ENCODE results near the gene SLU7. TPM values are rescaled to one million over a fixed set of nuclear protein-coding genes. Genes with fewer than 3 reads are reported as not detected.
A peak's percentile ranks its signal among the peaks of the same experiment; 100 is the strongest.

The SLU7 gene
- total RNA-seq, 2 donors from 2014 or later = 33.2 to 53.7 TPM

GRCh38 chr5:160457252-160457651, 38.4 kb upstream of the SLU7 start:
- peaks cover 13% of the 10 kb centered on the region for H3K4me1 Mint-ChIP-seq
- H3K4me3 Mint-ChIP-seq = no peak overlapping the region
- H3K9me3 Mint-ChIP-seq = no peaks in the 10 kb centered on the region
- no peak overlapping the region for H3K27ac Mint-ChIP-seq
- no peak for ATAC-seq (replicated peaks)
- H3K27me3 Mint-ChIP-seq = peaks cover 5% of the 10 kb centered on the region
- no peaks in the 10 kb centered on the region for H3K36me3 Mint-ChIP-seq (ENCODE audit: low read depth)

GRCh38 chr5:160456480-160457177, 37.7 kb upstream of the SLU7 start:
- no peaks in the 10 kb centered on the region for H3K9me3 Mint-ChIP-seq
- H3K36me3 Mint-ChIP-seq (ENCODE audit: low read depth) = no peaks in the 10 kb centered on the region
- no peak for ATAC-seq (replicated peaks)
- no peak overlapping the region for H3K4me3 Mint-ChIP-seq
- H3K27ac Mint-ChIP-seq = no peak overlapping the region
- H3K27me3 Mint-ChIP-seq = peaks cover 5% of the 10 kb centered on the region
- H3K4me1 Mint-ChIP-seq = peaks cover 13% of the 10 kb centered on the region

- Mint-ChIP-seq H3K4me3 (no peak overlapping the region), H3K27ac (no peak overlapping the region), H3K4me1 (peaks cover 13% of the 10 kb centered on the region), H3K27me3 (peaks cover 5% of the 10 kb centered on the region), H3K36me3 (ENCODE audit: low read depth) (no peaks in the 10 kb centered on the region), H3K9me3 (no peaks in the 10 kb centered on the region)
- ATAC-seq (replicated peaks) = no peak
Measured at GRCh38 chr5:160455600-160455999, 36.7 kb upstream of the SLU7 start.

GRCh38 chr5:160453751-160454150, 34.9 kb upstream of the SLU7 start:
- peaks cover 6% of the 10 kb centered on the region for H3K4me1 Mint-ChIP-seq
- ATAC-seq (replicated peaks) = no peak
- peaks cover 5% of the 10 kb centered on the region for H3K27me3 Mint-ChIP-seq

GRCh38 chr5:160452795-160453194, 33.9 kb upstream of the SLU7 start:
- no peak for ATAC-seq (replicated peaks)
- Mint-ChIP-seq H3K27ac (no peak overlapping the region), H3K36me3 (ENCODE audit: low read depth) (no peaks in the 10 kb centered on the region), H3K9me3 (no peaks in the 10 kb centered on the region), H3K4me1 (peaks cover 5% of the 10 kb centered on the region), H3K4me3 (no peak overlapping the region), H3K27me3 (peaks cover 5% of the 10 kb centered on the region)

More at GRCh38 chr5:160453751-160454150, 34.9 kb upstream of the SLU7 start:
- Mint-ChIP-seq H3K9me3 (no peaks in the 10 kb centered on the region), H3K27ac (no peak overlapping the region), H3K36me3 (ENCODE audit: low read depth) (no peaks in the 10 kb centered on the region), H3K4me3 (no peak overlapping the region)

- no peaks in the 10 kb centered on the region for H3K9me3 Mint-ChIP-seq
- H3K4me3 Mint-ChIP-seq = no peak overlapping the region
- no peaks in the 10 kb centered on the region for H3K36me3 Mint-ChIP-seq (ENCODE audit: low read depth)
- peaks cover 5% of the 10 kb centered on the region for H3K27me3 Mint-ChIP-seq
- H3K27ac Mint-ChIP-seq = no peak overlapping the region
- no peak for ATAC-seq (replicated peaks)
- peaks cover 5% of the 10 kb centered on the region for H3K4me1 Mint-ChIP-seq
Measured at GRCh38 chr5:160452036-160452435, 33.2 kb upstream of the SLU7 start.

GRCh38 chr5:160451281-160451680, 32.4 kb upstream of the SLU7 start:
- ATAC-seq (replicated peaks) = no peak
- H3K9me3 Mint-ChIP-seq = no peaks in the 10 kb centered on the region
- H3K4me3 Mint-ChIP-seq = no peak overlapping the region
- no peak overlapping the region for H3K27ac Mint-ChIP-seq
- peaks cover 5% of the 10 kb centered on the region for H3K27me3 Mint-ChIP-seq
- peaks cover 5% of the 10 kb centered on the region for H3K4me1 Mint-ChIP-seq
- H3K36me3 Mint-ChIP-seq (ENCODE audit: low read depth) = no peaks in the 10 kb centered on the region

GRCh38 chr5:160450164-160450932, 31.5 kb upstream of the SLU7 start:
- Mint-ChIP-seq H3K27me3 (peaks cover 2% of the 10 kb centered on the region), H3K36me3 (ENCODE audit: low read depth) (no peaks in the 10 kb centered on the region), H3K9me3 (no peaks in the 10 kb centered on the region), H3K27ac (no peak overlapping the region), H3K4me1 (peaks cover 2% of the 10 kb centered on the region), H3K4me3 (no peak overlapping the region)
- ATAC-seq (replicated peaks) = peak; percentile 45

- Mint-ChIP-seq H3K4me1 (peaks cover 5% of the 10 kb centered on the region), H3K4me3 (no peak overlapping the region), H3K36me3 (ENCODE audit: low read depth) (no peaks in the 10 kb centered on the region), H3K27ac (no peak overlapping the region), H3K9me3 (no peaks in the 10 kb centered on the region), H3K27me3 (no peaks in the 10 kb centered on the region)
- no peak for ATAC-seq (replicated peaks)
Measured at GRCh38 chr5:160449458-160449857, 30.6 kb upstream of the SLU7 start.

- ATAC-seq (replicated peaks) = no peak
- Mint-ChIP-seq H3K27ac (peak overlapping the region; percentile 20), H3K4me1 (peaks cover 5% of the 10 kb centered on the region), H3K9me3 (no peaks in the 10 kb centered on the region), H3K36me3 (ENCODE audit: low read depth) (no peaks in the 10 kb centered on the region), H3K4me3 (no peak overlapping the region), H3K27me3 (no peaks in the 10 kb centered on the region)
Measured at GRCh38 chr5:160448886-160449285, 30.0 kb upstream of the SLU7 start.

GRCh38 chr5:160445751-160446150, 26.9 kb upstream of the SLU7 start:
- H3K9me3 Mint-ChIP-seq = no peaks in the 10 kb centered on the region
- no peak for ATAC-seq (replicated peaks)
- H3K4me3 Mint-ChIP-seq = no peak overlapping the region
- no peaks in the 10 kb centered on the region for H3K27me3 Mint-ChIP-seq
- H3K36me3 Mint-ChIP-seq (ENCODE audit: low read depth) = no peaks in the 10 kb centered on the region
- H3K27ac Mint-ChIP-seq = no peak overlapping the region
- peaks cover 5% of the 10 kb centered on the region for H3K4me1 Mint-ChIP-seq

GRCh38 chr5:160445132-160445531, 26.3 kb upstream of the SLU7 start:
- peak; percentile 28 for ATAC-seq (replicated peaks)
- H3K4me3 Mint-ChIP-seq = no peak overlapping the region
- H3K36me3 Mint-ChIP-seq (ENCODE audit: low read depth) = no peaks in the 10 kb centered on the region
- H3K9me3 Mint-ChIP-seq = no peaks in the 10 kb centered on the region
- no peaks in the 10 kb centered on the region for H3K27me3 Mint-ChIP-seq
- H3K27ac Mint-ChIP-seq = no peak overlapping the region
- peaks cover 5% of the 10 kb centered on the region for H3K4me1 Mint-ChIP-seq

- no peak for ATAC-seq (replicated peaks)
- H3K9me3 Mint-ChIP-seq = no peaks in the 10 kb centered on the region
- H3K27me3 Mint-ChIP-seq = no peaks in the 10 kb centered on the region
- peaks cover 5% of the 10 kb centered on the region for H3K4me1 Mint-ChIP-seq
- H3K36me3 Mint-ChIP-seq (ENCODE audit: low read depth) = no peaks in the 10 kb centered on the region
- H3K27ac Mint-ChIP-seq = peak overlapping the region; percentile 18
- H3K4me3 Mint-ChIP-seq = no peak overlapping the region
Measured at GRCh38 chr5:160444407-160444806, 25.5 kb upstream of the SLU7 start.

- H3K27me3 Mint-ChIP-seq = no peaks in the 10 kb centered on the region
- peaks cover 11% of the 10 kb centered on the region for H3K4me1 Mint-ChIP-seq
- H3K4me3 Mint-ChIP-seq = no peak overlapping the region
- peak overlapping the region; percentile 63 for H3K27ac Mint-ChIP-seq
- H3K9me3 Mint-ChIP-seq = no peaks in the 10 kb centered on the region
- no peak for ATAC-seq (replicated peaks)
- H3K36me3 Mint-ChIP-seq (ENCODE audit: low read depth) = no peaks in the 10 kb centered on the region
Measured at GRCh38 chr5:160442824-160443431, 24.0 kb upstream of the SLU7 start.

- Mint-ChIP-seq H3K27ac (peak overlapping the region; percentile 13), H3K27me3 (no peaks in the 10 kb centered on the region), H3K4me1 (peaks cover 11% of the 10 kb centered on the region), H3K4me3 (no peak overlapping the region), H3K9me3 (no peaks in the 10 kb centered on the region), H3K36me3 (ENCODE audit: low read depth) (no peaks in the 10 kb centered on the region)
- ATAC-seq (replicated peaks) = no peak
Measured at GRCh38 chr5:160441311-160441781, 22.5 kb upstream of the SLU7 start.

Measured in activated T-helper 17 cell treated with anti-CD3 and anti-CD28 coated beads, Interleukin-2, amount 50 U/mL, for 72 hours (primary cell).